Esophagus (tissue), 2 donors: Measurements from ENCODE around the gene CD93. TPM values are rescaled to one million over a fixed set of nuclear protein-coding genes. Genes with fewer than 3 reads are reported as not detected.
A peak's percentile ranks its signal among the peaks of the same experiment; 100 is the strongest.

Experiments
- H3K27ac ChIP-seq, 2 donors: one replicate each; pipeline ENCODE4 v1.5.1; 2013; ENCODE audit warnings: low read depth in 2 of 2, mild to moderate bottlenecking in 2 of 2, inconsistent platforms in 1 of 2, low read length in 1 of 2, moderate library complexity in 1 of 2
- H3K27me3 ChIP-seq, 2 donors: one replicate each; pipeline ENCODE4 v1.6.1; 2013; ENCODE audit warnings: low read length in 2 of 2, control low read depth in 1 of 2, mild to moderate bottlenecking in 1 of 2; ENCODE audit not compliant: insufficient read depth in 2 of 2, control insufficient read depth in 1 of 2
- H3K36me3 ChIP-seq, 2 donors: one replicate each; pipeline ENCODE4 v1.6.1; 2013; ENCODE audit warnings: low read length in 1 of 2; ENCODE audit not compliant: control insufficient read depth in 2 of 2, insufficient read depth in 2 of 2
- H3K4me1 ChIP-seq, 2 donors: one replicate each; pipeline ENCODE4 v1.6.1; 2013; ENCODE audit warnings: low read length in 1 of 2; ENCODE audit not compliant: control insufficient read depth in 2 of 2, insufficient read depth in 2 of 2
- H3K4me3 ChIP-seq, 2 donors: one replicate each; pipeline ENCODE4 v1.5.1; 2013; ENCODE audit warnings: low read length in 2 of 2, mild to moderate bottlenecking in 2 of 2, low read depth in 1 of 2, moderate library complexity in 1 of 2
- H3K9me3 ChIP-seq, 2 donors: one replicate each; pipeline ENCODE4 v1.6.1; 2013; ENCODE audit warnings: mild to moderate bottlenecking in 2 of 2, low read depth in 1 of 2, low read length in 1 of 2, moderate library complexity in 1 of 2; ENCODE audit not compliant: control insufficient read depth in 2 of 2, insufficient read depth in 1 of 2
- WGBS, 2 donors: extraction: QIAGEN DNeasy Blood & Tissue Kit; methylation state at CpG; one replicate each; pipeline ENCODE4 v1.1.7; 2013; 5-methylcytosine and 5-hydroxymethylcytosine counted together
- polyA plus RNA-seq, 2 donors: library from polyadenylated mRNA; stranded (reverse); fragments of 200-250 nt; gene quantifications; one replicate each; pipeline ENCODE4 v1.2.3, GENCODE V29; 2013
- donor health status: healthy with polysubstance abuse.
- donor health status: Bipolar disorder and iron deficiency.

Gene CD93
- polyA plus RNA-seq, 2 donors, result 1.8 to 2.8 TPM

DNA sequence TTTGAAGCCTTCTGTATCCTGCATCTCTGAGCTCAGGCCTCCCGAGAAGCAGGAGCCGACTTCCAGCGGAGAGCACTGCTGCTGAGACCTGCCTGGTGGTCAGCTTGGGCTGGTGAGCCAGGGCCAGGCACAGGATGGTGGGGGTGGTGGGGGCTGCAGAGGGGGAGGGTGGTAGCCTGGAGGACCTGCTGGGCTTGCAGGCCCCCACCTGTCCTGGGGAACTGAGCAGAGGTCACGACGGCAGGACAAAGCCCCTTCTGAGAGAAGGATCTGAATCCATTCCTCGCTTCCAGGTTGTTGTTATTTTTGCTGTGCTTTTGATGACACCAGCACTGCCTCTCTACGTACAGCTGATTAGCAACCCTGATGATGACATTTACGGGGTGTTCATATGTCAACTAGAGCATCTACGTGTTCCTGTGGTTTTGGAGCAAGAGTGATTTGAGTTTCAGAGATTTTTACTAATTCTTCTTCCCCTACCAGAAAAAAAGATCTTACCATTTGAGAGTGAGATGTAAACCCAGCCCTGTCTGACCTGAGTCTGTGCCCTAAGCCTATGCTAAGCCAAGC, 35.7 kb upstream of the CD93 start:
- WGBS, 2 donors, result 92 to 96% methylated on average over 9 of the region's 9 CpGs
- Histone ChIP-seq H3K4me1 (peaks cover 0 to 39% of the 10 kb centered on the region in 2 donors), H3K27ac (no peak overlapping the region)

DNA sequence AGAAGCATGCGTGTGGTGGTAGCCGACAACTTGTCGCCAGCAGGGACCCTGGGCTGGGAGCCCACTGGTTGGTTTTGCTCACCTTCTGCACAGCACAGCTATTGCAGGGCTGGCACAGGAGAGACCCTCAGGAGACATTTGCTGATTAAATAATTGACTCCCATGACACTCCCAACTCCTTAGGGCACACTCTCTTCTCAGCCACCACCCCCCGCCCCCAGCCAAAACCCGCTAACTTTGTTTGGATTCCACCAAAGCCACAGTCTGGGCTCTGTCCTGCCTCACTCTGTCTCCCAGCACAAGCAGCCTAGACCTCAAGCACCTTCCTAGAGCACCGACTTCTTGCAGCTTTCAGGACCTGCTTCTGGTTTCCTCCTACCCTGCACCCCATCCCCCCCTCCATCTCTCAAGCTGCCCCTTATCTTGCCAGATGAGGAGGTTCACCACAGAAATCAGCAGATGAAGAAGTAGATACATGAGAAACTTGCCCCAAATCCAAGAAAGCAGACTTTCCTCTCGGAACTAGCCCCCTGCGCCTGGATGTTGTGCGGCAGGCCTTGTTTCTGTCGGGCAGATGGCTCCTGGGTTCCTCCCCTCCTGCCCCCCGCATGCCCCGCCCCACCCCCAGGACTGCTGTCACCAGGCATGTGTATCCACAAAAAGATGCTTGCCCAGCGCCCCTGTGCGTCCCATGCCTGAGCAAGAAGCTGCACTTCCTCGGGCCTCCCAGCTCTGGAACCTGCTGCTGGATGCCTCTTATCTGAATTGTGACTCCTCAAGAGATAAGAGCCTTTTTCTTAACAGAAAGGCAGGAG, 35.0 kb upstream of the CD93 start:
- Histone ChIP-seq H3K4me3 (no peak overlapping the region), H3K9me3 (no peaks in the 10 kb centered on the region), H3K36me3 (no peaks in the 10 kb centered on the region), H3K4me1 (peaks cover 0 to 44% of the 10 kb centered on the region in 2 donors), H3K27me3 (no peaks in the 10 kb centered on the region), H3K27ac (no peak overlapping the region)
- 79 to 80% methylated on average over 15 of the region's 15 CpGs for WGBS, 2 donors

More for the DNA sequence above, 35.7 kb upstream of the CD93 start:
- Histone ChIP-seq H3K27me3 (no peaks in the 10 kb centered on the region), H3K9me3 (no peaks in the 10 kb centered on the region), H3K36me3 (no peaks in the 10 kb centered on the region), H3K4me3 (no peak overlapping the region)

DNA sequence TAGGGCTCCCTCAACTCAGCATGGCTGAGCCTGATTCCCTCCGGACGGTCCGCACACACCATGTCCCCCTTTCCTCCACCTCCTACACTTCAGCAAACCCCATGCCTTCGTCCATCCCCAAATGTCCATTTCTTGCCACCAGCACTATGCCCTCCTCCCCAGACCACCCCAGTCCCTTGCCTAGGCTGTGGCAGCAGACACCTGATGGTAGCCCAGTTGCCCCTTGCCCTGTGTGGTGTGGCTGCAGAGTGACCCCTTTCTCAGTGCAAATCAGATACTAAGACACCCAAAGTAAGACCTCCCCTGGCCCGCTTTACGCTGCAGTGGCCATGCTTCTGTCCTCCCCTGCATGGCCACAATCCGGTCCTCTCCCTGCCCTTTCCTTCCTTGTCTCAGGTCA, 34.1 kb upstream of the CD93 start:
- H3K27ac ChIP-seq, result peak overlapping the region; percentile 23 to 89
- H3K4me1 ChIP-seq, result peaks cover 0 to 37% of the 10 kb centered on the region in 2 donors
- H3K4me3 ChIP-seq, result no peak overlapping the region
- no peaks in the 10 kb centered on the region for H3K36me3 ChIP-seq
- 91 to 92% methylated on average over 6 of the region's 7 CpGs for WGBS, 2 donors
- H3K9me3 ChIP-seq, result no peaks in the 10 kb centered on the region
- no peaks in the 10 kb centered on the region for H3K27me3 ChIP-seq

GRCh38 chr20:23119456-23120216, 33.5 kb upstream of the CD93 start:
- Histone ChIP-seq H3K4me1 (peaks cover 0 to 33% of the 10 kb centered on the region in 2 donors), H3K27me3 (no peaks in the 10 kb centered on the region), H3K4me3 (no peak overlapping the region), H3K9me3 (no peaks in the 10 kb centered on the region), H3K27ac (peak overlapping the region; percentile 77 to 89), H3K36me3 (no peaks in the 10 kb centered on the region)
- whole genome bisulfite sequencing, 2 donors, result 57 to 66% methylated on average over 15 of the region's 15 CpGs

GRCh38 chr20:23118766-23119165, 32.6 kb upstream of the CD93 start:
- Histone ChIP-seq H3K4me3 (no peak overlapping the region), H3K9me3 (no peaks in the 10 kb centered on the region), H3K27me3 (no peaks in the 10 kb centered on the region), H3K4me1 (peaks cover 0 to 32% of the 10 kb centered on the region in 2 donors), H3K27ac (peak overlapping the region; percentile 22 to 71), H3K36me3 (no peaks in the 10 kb centered on the region)
- WGBS, 2 donors, result 78 to 80% methylated on average over 9 of the region's 9 CpGs

- H3K27me3 ChIP-seq, result no peaks in the 10 kb centered on the region
- 91 to 93% methylated on average over 8 of the region's 8 CpGs for WGBS, 2 donors
- peaks cover 0 to 32% of the 10 kb centered on the region in 2 donors for H3K4me1 ChIP-seq
- no peaks in the 10 kb centered on the region for H3K36me3 ChIP-seq
- no peak overlapping the region for H3K4me3 ChIP-seq
- no peaks in the 10 kb centered on the region for H3K9me3 ChIP-seq
- H3K27ac ChIP-seq, result no peak overlapping the region
Observed at GRCh38 chr20:23118144-23118543, 32.0 kb upstream of the CD93 start.

- 90 to 94% methylated on average over 8 of the region's 8 CpGs for WGBS, 2 donors
- no peaks in the 10 kb centered on the region for H3K27me3 ChIP-seq
- peak overlapping the region in 1 of 2 donors; percentile 47 for H3K27ac ChIP-seq
- H3K4me3 ChIP-seq, result no peak overlapping the region
- H3K4me1 ChIP-seq, result peaks cover 0 to 32% of the 10 kb centered on the region in 2 donors
- H3K9me3 ChIP-seq, result no peaks in the 10 kb centered on the region
- no peaks in the 10 kb centered on the region for H3K36me3 ChIP-seq
Observed at GRCh38 chr20:23117738-23118137, 31.6 kb upstream of the CD93 start.

- peaks cover 0 to 32% of the 10 kb centered on the region in 2 donors for H3K4me1 ChIP-seq
- peak overlapping the region; percentile 55 to 82 for H3K27ac ChIP-seq
- no peak overlapping the region for H3K4me3 ChIP-seq
- 48 to 49% methylated on average over 10 of the region's 10 CpGs for WGBS, 2 donors
- H3K27me3 ChIP-seq, result no peaks in the 10 kb centered on the region
- no peaks in the 10 kb centered on the region for H3K9me3 ChIP-seq
- H3K36me3 ChIP-seq, result no peaks in the 10 kb centered on the region
Observed at GRCh38 chr20:23116311-23117089, 30.4 kb upstream of the CD93 start.

GRCh38 chr20:23115822-23116221, 29.7 kb upstream of the CD93 start:
- Histone ChIP-seq H3K4me3 (no peak overlapping the region), H3K9me3 (no peaks in the 10 kb centered on the region), H3K27ac (peak overlapping the region in 1 of 2 donors; percentile 37), H3K36me3 (no peaks in the 10 kb centered on the region), H3K4me1 (peaks cover 0 to 29% of the 10 kb centered on the region in 2 donors), H3K27me3 (no peaks in the 10 kb centered on the region)
- 70 to 72% methylated on average over 3 of the region's 3 CpGs for WGBS, 2 donors
